ENCODE measurements around the gene KLHL4.
"Not testable (repeated sequence)": the region's sequence is repeated elsewhere in the genome, so short reads cannot be mapped to it uniquely, and the experiment has no call there.

KLHL4 gene

DNA sequence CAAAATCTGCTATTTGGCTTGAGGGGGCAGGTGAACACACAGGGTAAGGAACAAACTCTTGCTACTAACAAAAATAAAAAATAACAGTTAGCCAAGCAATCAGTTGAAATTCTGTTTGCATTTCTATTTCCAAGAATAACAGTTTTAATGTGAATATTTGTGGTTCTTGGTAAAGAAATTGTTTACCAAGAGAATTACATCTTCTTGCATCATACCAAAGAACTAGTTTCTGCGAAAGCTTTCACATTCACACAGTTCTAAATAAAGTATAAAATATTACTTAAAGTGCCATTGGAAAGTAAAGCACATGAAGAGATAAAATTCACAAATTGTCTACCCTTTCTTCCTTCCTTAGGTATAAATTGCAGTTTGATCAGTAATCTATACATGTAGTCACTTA, 54.4 kb downstream of the KLHL4 start:
- H3K36me3 ChIP-seq (ENCODE audit: control insufficient read depth, insufficient read depth, low read length, severe bottlenecking): no peaks in the 10 kb centered on the region
- peaks cover 3% of the 10 kb centered on the region for H3K27me3 ChIP-seq (replicated peaks; ENCODE audit: control insufficient read depth, insufficient read depth, low read length)
- no peaks in the 10 kb centered on the region for H3K4me1 ChIP-seq (ENCODE audit: control insufficient read depth, insufficient read depth, low read length)
- H3K9me3 ChIP-seq (ENCODE audit: control insufficient read depth, low read length): no peaks in the 10 kb centered on the region
- DNase-seq (ENCODE audit: low read depth): peak; percentile 1
- no peak overlapping the region for H3K4me3 ChIP-seq (ENCODE audit: low read length)
- H3K9ac ChIP-seq (ENCODE audit: low read length): no peak overlapping the region

DNA sequence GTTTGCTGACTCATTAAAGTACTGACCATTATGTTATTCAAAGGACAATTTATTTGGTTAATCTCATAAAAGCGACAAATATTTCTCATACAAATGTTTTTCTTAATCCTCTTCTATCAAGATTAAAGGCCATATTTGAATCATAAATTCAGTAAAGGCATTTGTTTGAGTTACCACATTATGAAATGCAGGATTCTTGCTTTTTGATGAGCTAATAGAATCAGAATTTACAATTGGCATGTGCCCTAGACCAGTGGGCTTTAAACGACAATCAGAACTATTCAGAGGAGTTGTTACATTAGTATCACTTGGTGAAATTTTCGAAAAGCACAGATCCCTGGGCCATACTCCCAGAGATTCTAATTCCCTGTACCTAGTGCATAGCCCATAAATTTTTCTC, 55.3 kb downstream of the KLHL4 start:
- H3K9ac ChIP-seq (ENCODE audit: low read length): no peak overlapping the region
- H3K4me3 ChIP-seq (ENCODE audit: low read length): no peak overlapping the region
- no peaks in the 10 kb centered on the region for H3K27me3 ChIP-seq (replicated peaks; ENCODE audit: control insufficient read depth, insufficient read depth, low read length)
- DNase-seq (ENCODE audit: low read depth): no peak
- H3K4me1 ChIP-seq (ENCODE audit: control insufficient read depth, insufficient read depth, low read length): no peaks in the 10 kb centered on the region
- no peaks in the 10 kb centered on the region for H3K9me3 ChIP-seq (ENCODE audit: control insufficient read depth, low read length)
- no peaks in the 10 kb centered on the region for H3K36me3 ChIP-seq (ENCODE audit: control insufficient read depth, insufficient read depth, low read length, severe bottlenecking)

DNA sequence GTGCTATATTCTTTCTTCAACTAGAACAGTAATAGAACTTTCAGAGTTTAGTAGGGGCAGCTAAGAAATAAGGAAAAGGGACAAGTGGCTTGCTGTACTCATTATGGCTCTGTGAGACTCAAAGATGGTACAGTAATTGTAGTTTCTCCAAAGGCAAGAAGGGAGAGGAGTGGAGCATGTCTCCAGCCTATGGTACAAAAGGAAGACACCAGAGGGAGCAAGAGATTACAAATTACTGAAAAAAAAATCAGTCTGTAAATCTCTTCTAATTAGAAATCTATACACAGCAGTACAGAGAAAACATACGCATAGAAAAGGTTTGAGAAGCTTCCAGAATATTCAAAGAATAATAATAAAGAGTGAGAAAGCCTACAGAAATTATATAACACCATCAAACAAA, 61.4 kb downstream of the KLHL4 start:
- DNase-seq (ENCODE audit: low read depth): no peak
- Histone ChIP-seq H3K27me3 (replicated peaks; ENCODE audit: control insufficient read depth, insufficient read depth, low read length) (peaks cover 4% of the 10 kb centered on the region), H3K4me3 (ENCODE audit: low read length) (no peak overlapping the region), H3K4me1 (ENCODE audit: control insufficient read depth, insufficient read depth, low read length) (no peaks in the 10 kb centered on the region), H3K36me3 (ENCODE audit: control insufficient read depth, insufficient read depth, low read length, severe bottlenecking) (no peaks in the 10 kb centered on the region), H3K9me3 (ENCODE audit: control insufficient read depth, low read length) (peaks cover 3% of the 10 kb centered on the region), H3K9ac (ENCODE audit: low read length) (no peak overlapping the region)

DNA sequence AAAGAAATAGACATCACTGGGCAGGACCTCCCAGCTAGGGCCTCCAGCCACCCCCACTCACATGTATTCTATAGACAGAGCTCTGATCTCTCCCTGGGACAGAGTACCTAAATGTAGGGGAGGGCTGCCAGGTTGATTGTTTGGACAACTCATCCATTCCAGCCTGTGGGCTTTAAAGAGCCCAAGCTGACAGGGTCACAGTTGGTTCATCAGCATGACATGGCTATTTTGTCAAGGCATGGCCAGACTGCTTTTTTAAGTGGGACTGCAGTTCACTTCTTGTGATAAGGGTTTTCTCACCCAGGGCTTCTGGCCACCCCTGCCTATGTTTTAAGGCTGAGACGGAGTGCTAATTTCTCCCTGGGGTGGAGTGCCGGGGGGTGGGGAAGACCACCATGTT, 63.3 kb downstream of the KLHL4 start:
- H3K36me3 ChIP-seq (ENCODE audit: control insufficient read depth, insufficient read depth, low read length, severe bottlenecking): no peaks in the 10 kb centered on the region
- no peaks in the 10 kb centered on the region for H3K4me1 ChIP-seq (ENCODE audit: control insufficient read depth, insufficient read depth, low read length)
- peaks cover 3% of the 10 kb centered on the region for H3K9me3 ChIP-seq (ENCODE audit: control insufficient read depth, low read length)
- DNase-seq (ENCODE audit: low read depth): no peak
- H3K9ac ChIP-seq (ENCODE audit: low read length): no peak overlapping the region
- H3K27me3 ChIP-seq (replicated peaks; ENCODE audit: control insufficient read depth, insufficient read depth, low read length): peaks cover 4% of the 10 kb centered on the region
- H3K4me3 ChIP-seq (ENCODE audit: low read length): no peak overlapping the region

- H3K9me3 ChIP-seq (ENCODE audit: control insufficient read depth, low read length): peaks cover 3% of the 10 kb centered on the region
- DNase-seq (ENCODE audit: low read depth): no peak
- no peaks in the 10 kb centered on the region for H3K4me1 ChIP-seq (ENCODE audit: control insufficient read depth, insufficient read depth, low read length)
- no peak overlapping the region for H3K9ac ChIP-seq (ENCODE audit: low read length)
- H3K4me3 ChIP-seq (ENCODE audit: low read length): no peak overlapping the region
- H3K27me3 ChIP-seq (replicated peaks; ENCODE audit: control insufficient read depth, insufficient read depth, low read length): peaks cover 4% of the 10 kb centered on the region
- H3K36me3 ChIP-seq (ENCODE audit: control insufficient read depth, insufficient read depth, low read length, severe bottlenecking): no peaks in the 10 kb centered on the region
These were observed 64.9 kb downstream of the KLHL4 start for GRCh38 chrX:87582453-87582852.

GRCh38 chrX:87583679-87584078, 66.1 kb downstream of the KLHL4 start:
- Histone ChIP-seq H3K4me1 (ENCODE audit: control insufficient read depth, insufficient read depth, low read length) (no peaks in the 10 kb centered on the region), H3K9ac (ENCODE audit: low read length) (no peak overlapping the region), H3K9me3 (ENCODE audit: control insufficient read depth, low read length) (peaks cover 12% of the 10 kb centered on the region), H3K4me3 (ENCODE audit: low read length) (no peak overlapping the region), H3K36me3 (ENCODE audit: control insufficient read depth, insufficient read depth, low read length, severe bottlenecking) (no peaks in the 10 kb centered on the region), H3K27me3 (replicated peaks; ENCODE audit: control insufficient read depth, insufficient read depth, low read length) (peaks cover 4% of the 10 kb centered on the region)
- no peak for DNase-seq (ENCODE audit: low read depth)

DNA sequence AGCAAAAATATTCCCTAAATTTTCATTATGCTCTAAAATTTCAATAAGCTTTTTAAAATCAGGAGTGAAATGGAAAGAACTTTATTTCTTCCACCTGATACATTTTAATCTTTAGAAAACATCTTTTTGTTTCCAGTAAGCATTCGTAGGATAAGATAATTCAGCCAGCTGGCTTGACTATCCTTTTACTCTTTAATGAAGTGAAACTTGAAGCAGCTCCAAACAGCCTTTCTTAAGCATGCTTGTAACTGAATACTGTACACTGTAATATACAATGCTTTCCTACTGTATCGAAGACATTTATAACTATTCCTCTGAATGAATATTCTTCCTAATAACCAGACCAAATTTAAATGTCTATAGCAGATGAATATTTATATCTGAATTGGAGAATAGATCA, 98.8 kb downstream of the KLHL4 start:
- no peaks in the 10 kb centered on the region for H3K27me3 ChIP-seq (replicated peaks; ENCODE audit: control insufficient read depth, insufficient read depth, low read length)

GRCh38 chrX:87621697-87622096, 104.1 kb downstream of the KLHL4 start:
- H3K27me3 ChIP-seq (replicated peaks; ENCODE audit: control insufficient read depth, insufficient read depth, low read length): peaks cover under 1% of the 10 kb centered on the region
- no peaks in the 10 kb centered on the region for H3K9me3 ChIP-seq (ENCODE audit: control insufficient read depth, low read length)
- no peaks in the 10 kb centered on the region for H3K4me1 ChIP-seq (ENCODE audit: control insufficient read depth, insufficient read depth, low read length)
- no peak for DNase-seq (ENCODE audit: low read depth)
- no peaks in the 10 kb centered on the region for H3K36me3 ChIP-seq (ENCODE audit: control insufficient read depth, insufficient read depth, low read length, severe bottlenecking)
- no peak overlapping the region for H3K9ac ChIP-seq (ENCODE audit: low read length)
- H3K4me3 ChIP-seq (ENCODE audit: low read length): no peak overlapping the region

More for the DNA sequence above, 98.8 kb downstream of the KLHL4 start:
- Histone ChIP-seq H3K9ac (ENCODE audit: low read length) (no peak overlapping the region), H3K9me3 (ENCODE audit: control insufficient read depth, low read length) (no peaks in the 10 kb centered on the region), H3K36me3 (ENCODE audit: control insufficient read depth, insufficient read depth, low read length, severe bottlenecking) (no peaks in the 10 kb centered on the region), H3K4me1 (ENCODE audit: control insufficient read depth, insufficient read depth, low read length) (no peaks in the 10 kb centered on the region), H3K4me3 (ENCODE audit: low read length) (no peak overlapping the region)
- DNase-seq (ENCODE audit: low read depth): no peak

DNA sequence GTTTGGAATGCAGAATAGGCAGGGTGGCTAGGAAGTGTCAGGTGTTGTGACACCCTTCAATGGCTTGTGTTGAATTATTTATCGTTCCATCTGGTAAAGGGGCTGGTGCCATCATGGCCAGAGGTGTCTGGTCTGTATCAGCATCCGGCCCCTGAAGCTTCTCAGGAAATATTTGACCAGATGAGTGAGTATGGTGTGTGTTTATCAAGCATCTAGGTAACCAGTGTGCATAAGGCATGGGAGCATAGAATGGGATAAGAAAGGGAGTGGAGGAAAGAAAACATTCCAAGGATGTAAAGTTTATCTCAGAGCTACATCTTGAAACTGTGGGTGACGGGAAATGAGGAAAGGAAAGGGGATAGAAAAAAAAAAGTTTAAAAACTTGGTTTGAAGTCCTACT, 109.4 kb downstream of the KLHL4 start:
- no peak for DNase-seq (ENCODE audit: low read depth)
- Histone ChIP-seq H3K4me3 (ENCODE audit: low read length) (no peak overlapping the region), H3K9me3 (ENCODE audit: control insufficient read depth, low read length) (no peaks in the 10 kb centered on the region), H3K27me3 (replicated peaks; ENCODE audit: control insufficient read depth, insufficient read depth, low read length) (peaks cover 4% of the 10 kb centered on the region), H3K36me3 (ENCODE audit: control insufficient read depth, insufficient read depth, low read length, severe bottlenecking) (no peaks in the 10 kb centered on the region), H3K9ac (ENCODE audit: low read length) (no peak overlapping the region), H3K4me1 (ENCODE audit: control insufficient read depth, insufficient read depth, low read length) (no peaks in the 10 kb centered on the region)

DNA sequence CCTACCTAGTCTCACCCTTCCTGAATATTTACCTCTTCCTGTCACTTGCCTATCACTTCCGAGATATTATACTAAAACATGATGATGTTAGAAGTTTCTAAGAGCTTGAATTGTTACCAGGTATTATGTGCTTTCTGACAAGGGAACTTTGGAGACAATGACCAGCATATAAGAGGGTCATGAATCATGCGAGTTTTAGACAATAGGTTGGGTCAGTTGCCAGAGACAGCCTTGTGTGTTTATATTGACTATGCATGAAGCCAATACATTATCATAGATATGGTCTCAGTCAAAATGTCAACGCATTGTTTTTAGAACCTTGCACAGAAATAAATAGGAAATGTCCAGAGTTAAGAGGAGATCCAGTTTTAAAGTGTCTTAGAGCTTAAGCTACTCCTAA, 116.8 kb downstream of the KLHL4 start:
- Histone ChIP-seq H3K27me3 (replicated peaks; ENCODE audit: control insufficient read depth, insufficient read depth, low read length) (no peaks in the 10 kb centered on the region), H3K9ac (ENCODE audit: low read length) (no peak overlapping the region), H3K36me3 (ENCODE audit: control insufficient read depth, insufficient read depth, low read length, severe bottlenecking) (no peaks in the 10 kb centered on the region), H3K4me1 (ENCODE audit: control insufficient read depth, insufficient read depth, low read length) (no peaks in the 10 kb centered on the region), H3K4me3 (ENCODE audit: low read length) (no peak overlapping the region), H3K9me3 (ENCODE audit: control insufficient read depth, low read length) (no peaks in the 10 kb centered on the region)
- DNase-seq (ENCODE audit: low read depth): no peak

DNA sequence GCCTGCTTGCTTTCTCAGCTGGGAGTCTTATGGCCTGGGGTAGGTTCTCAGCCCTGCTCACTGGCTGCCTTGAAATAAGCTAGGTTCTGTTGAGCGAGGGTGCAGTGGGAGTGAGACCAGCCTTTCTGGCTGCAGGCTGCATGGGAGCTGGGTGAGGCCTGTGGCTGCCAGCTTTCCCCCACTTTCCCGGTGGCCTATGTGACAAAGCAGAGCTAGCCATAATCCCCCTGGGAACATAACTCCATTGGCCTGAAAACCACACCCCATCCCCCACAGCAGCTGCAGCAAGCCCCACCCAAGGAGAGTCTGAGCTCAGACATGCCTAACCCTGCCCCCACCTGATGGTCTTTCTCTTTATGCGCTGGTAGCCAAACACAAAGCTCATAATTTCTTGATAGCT, 118.9 kb downstream of the KLHL4 start:
- DNase-seq (ENCODE audit: low read depth): no peak

DNA sequence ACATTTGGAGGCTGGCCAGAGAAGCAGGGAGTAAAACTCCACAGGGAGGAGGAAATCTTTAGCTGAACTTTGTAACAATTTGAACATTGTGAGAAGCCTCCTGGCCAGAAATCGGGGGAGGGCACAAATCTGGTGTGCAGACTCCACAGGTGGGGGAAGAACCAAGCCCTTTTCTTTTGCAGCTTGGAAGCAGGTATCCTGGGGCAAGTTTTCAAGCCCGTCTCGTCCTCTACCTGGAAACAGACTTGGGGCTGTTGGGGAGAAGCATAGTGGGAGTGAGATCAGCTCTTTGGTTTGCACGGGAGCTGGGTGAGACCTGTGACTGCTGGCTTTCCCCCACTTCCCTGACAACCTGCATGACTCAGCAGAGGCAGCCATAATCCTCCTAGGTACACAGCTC, 123.8 kb downstream of the KLHL4 start:
- H3K9me3 ChIP-seq (ENCODE audit: control insufficient read depth, low read length); H3K4me1 ChIP-seq (ENCODE audit: control insufficient read depth, insufficient read depth, low read length); H3K36me3 ChIP-seq (ENCODE audit: control insufficient read depth, insufficient read depth, low read length, severe bottlenecking); DNase-seq (ENCODE audit: low read depth); H3K9ac ChIP-seq (ENCODE audit: low read length); H3K4me3 ChIP-seq (ENCODE audit: low read length); H3K27me3 ChIP-seq (replicated peaks; ENCODE audit: control insufficient read depth, insufficient read depth, low read length): not testable (repeated sequence)

More for the DNA sequence above, 118.9 kb downstream of the KLHL4 start:
- H3K27me3 ChIP-seq (replicated peaks; ENCODE audit: control insufficient read depth, insufficient read depth, low read length): no peaks in the 10 kb centered on the region
- H3K36me3 ChIP-seq (ENCODE audit: control insufficient read depth, insufficient read depth, low read length, severe bottlenecking): no peaks in the 10 kb centered on the region
- H3K4me1 ChIP-seq (ENCODE audit: control insufficient read depth, insufficient read depth, low read length): no peaks in the 10 kb centered on the region
- no peak overlapping the region for H3K4me3 ChIP-seq (ENCODE audit: low read length)
- no peak overlapping the region for H3K9ac ChIP-seq (ENCODE audit: low read length)
- H3K9me3 ChIP-seq (ENCODE audit: control insufficient read depth, low read length): no peaks in the 10 kb centered on the region

Data from adipocyte (in vitro differentiated cells).